ENCODE results near the gene FAM89B.

FAM89B gene

GRCh38 chr11:65581928-65582327, 9.6 kb downstream of the FAM89B start:
- TF ChIP-seq CTCF (conservative IDR thresholded peaks at IDR 0.05; ENCODE audit: low read depth, low read length), result no peak
- no peak for DNase-seq (ENCODE audit: low read depth)
- no peak overlapping the region for H3K4me3 ChIP-seq (ENCODE audit: low read length)

- no peak for TF ChIP-seq CTCF (conservative IDR thresholded peaks at IDR 0.05; ENCODE audit: low read depth, low read length)
- H3K4me3 ChIP-seq (ENCODE audit: low read length), result no peak overlapping the region
- no peak for DNase-seq (ENCODE audit: low read depth)
Observed at GRCh38 chr11:65583589-65583988, 11.3 kb downstream of the FAM89B start.

- no peak overlapping the region for H3K4me3 ChIP-seq (ENCODE audit: low read length)
- no peak for TF ChIP-seq CTCF (conservative IDR thresholded peaks at IDR 0.05; ENCODE audit: low read depth, low read length)
- no peak for DNase-seq (ENCODE audit: low read depth)
Observed at GRCh38 chr11:65584106-65584505, 11.8 kb downstream of the FAM89B start.

- H3K4me3 ChIP-seq (ENCODE audit: low read length), result no peak overlapping the region
- no peak for TF ChIP-seq CTCF (conservative IDR thresholded peaks at IDR 0.05; ENCODE audit: low read depth, low read length)
- no peak for DNase-seq (ENCODE audit: low read depth)
Observed at GRCh38 chr11:65584723-65585171, 12.4 kb downstream of the FAM89B start.

- no peak for TF ChIP-seq CTCF (conservative IDR thresholded peaks at IDR 0.05; ENCODE audit: low read depth, low read length)
- H3K4me3 ChIP-seq (ENCODE audit: low read length), result no peak overlapping the region
- DNase-seq (ENCODE audit: low read depth), result no peak
Observed at GRCh38 chr11:65585396-65586246, 13.3 kb downstream of the FAM89B start.

- H3K4me3 ChIP-seq (ENCODE audit: low read length), result no peak overlapping the region
- no peak for DNase-seq (ENCODE audit: low read depth)
- TF ChIP-seq CTCF (conservative IDR thresholded peaks at IDR 0.05; ENCODE audit: low read depth, low read length), result no peak
Observed at GRCh38 chr11:65586247-65586630, 13.9 kb downstream of the FAM89B start.

- no peak overlapping the region for H3K4me3 ChIP-seq (ENCODE audit: low read length)
- TF ChIP-seq CTCF (conservative IDR thresholded peaks at IDR 0.05; ENCODE audit: low read depth, low read length), result no peak
- no peak for DNase-seq (ENCODE audit: low read depth)
Observed at GRCh38 chr11:65586676-65587075, 14.3 kb downstream of the FAM89B start.
